Adrenal gland (tissue), 12 donors: ENCODE results near the gene MARS1. TPM values are rescaled to one million over a fixed set of nuclear protein-coding genes. Genes with fewer than 3 reads are reported as not detected.

Experiments
- DNase-seq, 7 donors: peaks; one replicate each; pipeline ENCODE4 v3.0.0-alpha.2; 2019 to 2020
- H3K27ac ChIP-seq, 5 donors: fragments of 200-600 bp; sonication (generic) in 4 of 5; 1 replicate in 3 of 5; 2 replicates in 2 of 5; pipeline versions ENCODE4 v1.5.1 to v1.8.0; 2016 to 2020; ENCODE audit warnings: mild to moderate bottlenecking in 1 of 5
- H3K27me3 ChIP-seq: fragments of 200-600 bp; 2 replicates; pipeline ENCODE4 v1.8.0; 2021
- H3K36me3 ChIP-seq, 2 donors: fragments of 200-600 bp; replicated peaks in 1 of 2; 1 replicate in 1 of 2; 2 replicates in 1 of 2; pipeline versions ENCODE4 v1.5.1 to v1.8.0; 2018 to 2022
- H3K4me1 ChIP-seq, 2 donors: fragments of 200-600 bp; replicated peaks in 1 of 2; 1 replicate in 1 of 2; 2 replicates in 1 of 2; pipeline versions ENCODE4 v1.5.1 to v1.8.0; 2018 to 2021
- H3K4me3 ChIP-seq, 4 donors: fragments of 200-600 bp; sonication (generic) in 3 of 4; one replicate each; pipeline ENCODE4 v1.5.1; 2016 to 2018
- H3K9me3 ChIP-seq, 3 donors: fragments of 200-600 bp; sonication (generic) in 1 of 3; replicated peaks in 1 of 3; 1 replicate in 2 of 3; 2 replicates in 1 of 3; pipeline versions ENCODE4 v1.5.1 to v1.8.0; 2016 to 2021
- POLR2A ChIP-seq, 2 donors: fragments of 450-650 bp; IDR thresholded peaks; one replicate each; pipeline ENCODE4 v1.6.1; 2017; ENCODE audit warnings: antibody characterized with exemption in 2 of 2, mild to moderate bottlenecking in 2 of 2, moderate library complexity in 1 of 2
- WGBS, 4 donors: extraction: QIAGEN DNeasy Blood & Tissue Kit in 2 of 4; methylation state at CpG; one replicate each; pipeline versions ENCODE4 v1.1.5 to v1.1.7; 2013 to 2017; 5-methylcytosine and 5-hydroxymethylcytosine counted together
- intact Hi-C, 2 donors: fragments of 100-400 bp; cut with DNase I; formaldehyde crosslinking; loops; one replicate each; pipeline versions ENCODE4 v1.14.1 to v1.15.0; 2022 to 2023
- polyA plus RNA-seq, 3 donors: library from polyadenylated mRNA; stranded (reverse); fragments of 200-250 nt in 2 of 3; fragments of 350-450 nt in 1 of 3; fragmentation: Illumina TruSeq in 1 of 3; extraction: RNeasy Lipid Tissue Mini Kit (QIAGEN cat#74804) in 1 of 3; gene quantifications; one replicate each; pipeline ENCODE4 v1.2.3, GENCODE V29; 2013 to 2014
- total RNA-seq, 9 donors: library from RNA; depleted of rRNA in 4 of 9; stranded (reverse); fragments of >200 nt in 4 of 9; fragments of 120-200 nt in 1 of 9; fragmentation: NEBNext Ultra II Directional in 1 of 9; extraction: Animal tissue kit (Norgen Biotek cat#: 25700) in 1 of 9; gene quantifications; one replicate each; pipeline versions ENCODE4 v1.1.0 to v1.2.4, GENCODE V29; 2013 to 2023
- TF ChIP-seq, protein P1 (sequence below), 6 experiments: fragments of 450-650 bp in 4 of 6; fragments of 200-600 bp in 2 of 6; sonication (generic) in 1 of 6; IDR thresholded peaks; 1 replicate in 5 of 6; 2 replicates in 1 of 6; pipeline versions ENCODE4 v1.5.1 to v1.8.0; 2016 to 2021; ENCODE audit warnings: antibody characterized with exemption in 6 of 6, mild to moderate bottlenecking in 2 of 6, moderate library complexity in 1 of 6
- donor health status: healthy with polysubstance abuse.
- donor health status: Bipolar disorder and iron deficiency.
- donor health status: DM: yes; HTN: yes; CAD: no.
- donor health status: DM: no; HTN: no; CAD: no.
- donor health status: DM: no; HTN: no; CAD: no.
- donor health status: DM: yes; HTN: yes; CAD: no.

The MARS1 gene
- total and polyA plus RNA-seq, 12 donors, result 38.3 to 210 (median 135) TPM

GRCh38 chr12:57536597-57536942 is 48.7 kb downstream of the MARS1 start:
- Histone ChIP-seq H3K9me3 (no peaks in the 10 kb centered on the region), H3K27ac (no peak overlapping the region), H3K4me3 (no peak overlapping the region), H3K36me3 (peaks cover 0 to 73% of the 10 kb centered on the region in 2 donors), H3K27me3 (no peaks in the 10 kb centered on the region), H3K4me1 (peaks cover 0 to 9% of the 10 kb centered on the region in 2 donors)
- intact Hi-C loops, result no loop called here
- 94 to 100% (median 100%) methylated on average over 1 of the region's 1 CpG for WGBS, 4 donors
- DNase-seq, result no peak
- TF ChIP-seq POLR2A (IDR thresholded peaks at IDR 0.05), result no peak
- TF ChIP-seq, protein P1, sequence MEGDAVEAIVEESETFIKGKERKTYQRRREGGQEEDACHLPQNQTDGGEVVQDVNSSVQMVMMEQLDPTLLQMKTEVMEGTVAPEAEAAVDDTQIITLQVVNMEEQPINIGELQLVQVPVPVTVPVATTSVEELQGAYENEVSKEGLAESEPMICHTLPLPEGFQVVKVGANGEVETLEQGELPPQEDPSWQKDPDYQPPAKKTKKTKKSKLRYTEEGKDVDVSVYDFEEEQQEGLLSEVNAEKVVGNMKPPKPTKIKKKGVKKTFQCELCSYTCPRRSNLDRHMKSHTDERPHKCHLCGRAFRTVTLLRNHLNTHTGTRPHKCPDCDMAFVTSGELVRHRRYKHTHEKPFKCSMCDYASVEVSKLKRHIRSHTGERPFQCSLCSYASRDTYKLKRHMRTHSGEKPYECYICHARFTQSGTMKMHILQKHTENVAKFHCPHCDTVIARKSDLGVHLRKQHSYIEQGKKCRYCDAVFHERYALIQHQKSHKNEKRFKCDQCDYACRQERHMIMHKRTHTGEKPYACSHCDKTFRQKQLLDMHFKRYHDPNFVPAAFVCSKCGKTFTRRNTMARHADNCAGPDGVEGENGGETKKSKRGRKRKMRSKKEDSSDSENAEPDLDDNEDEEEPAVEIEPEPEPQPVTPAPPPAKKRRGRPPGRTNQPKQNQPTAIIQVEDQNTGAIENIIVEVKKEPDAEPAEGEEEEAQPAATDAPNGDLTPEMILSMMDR (IDR thresholded peaks at IDR 0.05), result no peak

DNA sequence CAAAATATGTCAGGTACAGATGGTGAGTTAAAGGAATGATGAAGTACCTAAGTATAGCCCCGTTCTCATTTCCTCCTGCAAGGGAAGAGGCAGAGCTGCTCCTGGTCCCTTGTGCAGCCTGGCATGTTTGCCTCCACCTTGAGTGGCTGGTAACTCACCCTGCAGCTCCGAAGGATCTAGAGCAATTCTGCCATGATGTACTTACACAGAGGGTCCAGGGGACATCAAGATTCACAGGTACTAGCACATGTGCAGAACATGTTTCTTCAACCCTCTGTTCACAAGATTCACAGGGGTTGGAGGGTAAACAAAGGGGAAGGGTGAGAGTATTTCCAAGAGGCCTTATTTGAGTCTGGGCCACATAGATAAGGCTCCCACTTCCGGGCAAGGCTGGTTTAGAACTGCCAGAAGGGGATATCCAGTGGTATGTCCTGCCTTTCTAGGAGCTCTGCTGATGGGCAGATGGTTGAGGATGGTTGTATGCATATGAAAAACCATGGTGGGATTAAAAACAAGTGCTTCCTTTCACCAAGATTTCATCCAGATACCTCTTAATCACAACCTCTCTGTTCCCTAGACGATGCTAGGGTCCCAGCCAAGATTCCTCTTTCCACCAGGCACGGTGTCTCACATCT is 51.4 kb downstream of the MARS1 start:
- Histone ChIP-seq H3K4me1 (peaks cover 0 to 10% of the 10 kb centered on the region in 2 donors), H3K4me3 (no peak overlapping the region), H3K36me3 (peaks cover 0 to 57% of the 10 kb centered on the region in 2 donors), H3K27me3 (no peaks in the 10 kb centered on the region), H3K27ac (no peak overlapping the region), H3K9me3 (no peaks in the 10 kb centered on the region)
- 86 to 92% (median 91%) methylated on average over 5 of the region's 5 CpGs for WGBS, 4 donors
- intact Hi-C loops, result no loop called here
- no peak for DNase-seq
- TF ChIP-seq POLR2A (IDR thresholded peaks at IDR 0.05), result no peak
- TF ChIP-seq, protein P1 (IDR thresholded peaks at IDR 0.05), result no peak

GRCh38 chr12:57541001-57541400 is 53.1 kb downstream of the MARS1 start:
- no peak for DNase-seq
- intact Hi-C loops, result no loop called here
- WGBS, 4 donors, result 36 to 50% (median 40%) methylated on average over 2 of the region's 2 CpGs
- Histone ChIP-seq H3K27ac (no peak overlapping the region), H3K4me1 (peaks cover 6 to 25% of the 10 kb centered on the region in 2 donors), H3K4me3 (no peak overlapping the region), H3K36me3 (peaks cover 0 to 40% of the 10 kb centered on the region in 2 donors), H3K27me3 (no peaks in the 10 kb centered on the region), H3K9me3 (no peaks in the 10 kb centered on the region)
- TF ChIP-seq, protein P1 (IDR thresholded peaks at IDR 0.05), result no peak
- no peak for TF ChIP-seq POLR2A (IDR thresholded peaks at IDR 0.05)

GRCh38 chr12:57541717-57542116 is 53.8 kb downstream of the MARS1 start:
- H3K4me3 ChIP-seq, result no peak overlapping the region
- H3K27ac ChIP-seq, result no peak overlapping the region
- 74 to 89% (median 75%) methylated on average over 2 of the region's 2 CpGs for whole genome bisulfite sequencing, 4 donors
- H3K9me3 ChIP-seq, result no peaks in the 10 kb centered on the region
- no peak for DNase-seq
- H3K36me3 ChIP-seq, result peaks cover 0 to 40% of the 10 kb centered on the region in 2 donors
- intact Hi-C loops, result no loop called here
- H3K4me1 ChIP-seq, result peaks cover 9 to 29% of the 10 kb centered on the region in 2 donors
- TF ChIP-seq, protein P1 (IDR thresholded peaks at IDR 0.05), result no peak
- TF ChIP-seq POLR2A (IDR thresholded peaks at IDR 0.05), result no peak
- no peaks in the 10 kb centered on the region for H3K27me3 ChIP-seq
